SH-SY5Y (cell line): ENCODE data around the gene TSSC4.

Experiments used
- GATA2 ChIP-seq: IDR thresholded peaks from 2 replicates; pipeline ENCODE4 v1.6.1; 2011; ENCODE audit warnings: mild to moderate bottlenecking, low read depth, low read length
- GATA3 ChIP-seq: IDR thresholded peaks from 2 replicates; pipeline ENCODE4 v1.6.1; 2011; ENCODE audit warnings: low read depth, mild to moderate bottlenecking, low read length, moderate library complexity

DNA sequence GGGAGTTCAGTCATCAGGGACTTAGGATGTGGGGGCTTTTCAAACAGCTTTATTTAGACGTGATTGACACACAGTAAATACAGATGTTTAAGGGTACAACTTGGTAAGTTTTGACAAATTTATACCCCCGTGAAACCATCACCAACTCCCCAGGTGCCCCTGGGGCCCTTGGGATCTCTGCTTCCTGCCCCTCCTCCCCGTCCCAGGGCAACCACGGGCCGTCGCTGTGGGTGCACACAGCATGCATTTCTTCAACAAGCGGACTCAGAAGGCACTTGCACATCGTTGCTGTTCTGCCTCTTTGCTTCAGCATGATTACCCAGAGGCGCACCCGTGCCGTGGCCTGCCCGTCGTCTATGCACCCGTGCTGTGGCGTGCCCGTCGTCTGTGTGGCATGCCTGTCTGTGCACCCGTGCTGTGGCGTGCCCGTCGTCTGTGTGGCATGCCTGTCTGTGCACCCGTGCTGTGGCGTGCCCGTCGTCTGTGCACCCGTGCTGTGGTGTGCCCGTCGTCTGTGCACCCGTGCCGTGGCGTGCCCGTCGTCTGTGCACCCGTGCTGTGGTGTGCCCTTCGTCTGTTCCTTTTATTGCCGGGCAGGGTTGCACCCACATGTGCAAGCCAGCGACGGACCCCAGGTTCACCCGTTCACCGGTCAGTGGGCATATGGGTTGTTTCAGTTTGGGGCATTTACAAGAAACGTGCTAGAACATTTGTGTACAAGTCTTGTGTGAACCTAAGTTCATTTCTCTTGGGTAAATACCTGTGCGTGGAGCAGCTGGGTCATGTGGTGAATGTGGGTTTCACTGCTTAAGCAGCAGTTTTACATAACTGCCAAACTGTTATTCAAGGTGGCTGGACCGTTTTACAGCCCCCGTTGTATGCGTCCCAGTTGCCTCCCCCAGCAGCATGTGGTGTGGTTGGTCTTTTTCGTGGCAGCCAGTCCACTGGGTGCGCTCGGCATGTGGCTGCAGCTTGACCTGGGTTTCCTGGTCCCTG is 15.1 kb upstream of the TSSC4 start:
- TF ChIP-seq GATA2: no peak
- TF ChIP-seq GATA3: no peak
